SW480 (cell line): ENCODE measurements around the gene KCNK10.

Source experiments
- DNase-seq: peaks from one replicate; pipeline ENCODE4 v3.0.0-alpha.2; 2016; ENCODE audit warnings: low spot score

Gene KCNK10, protein sequence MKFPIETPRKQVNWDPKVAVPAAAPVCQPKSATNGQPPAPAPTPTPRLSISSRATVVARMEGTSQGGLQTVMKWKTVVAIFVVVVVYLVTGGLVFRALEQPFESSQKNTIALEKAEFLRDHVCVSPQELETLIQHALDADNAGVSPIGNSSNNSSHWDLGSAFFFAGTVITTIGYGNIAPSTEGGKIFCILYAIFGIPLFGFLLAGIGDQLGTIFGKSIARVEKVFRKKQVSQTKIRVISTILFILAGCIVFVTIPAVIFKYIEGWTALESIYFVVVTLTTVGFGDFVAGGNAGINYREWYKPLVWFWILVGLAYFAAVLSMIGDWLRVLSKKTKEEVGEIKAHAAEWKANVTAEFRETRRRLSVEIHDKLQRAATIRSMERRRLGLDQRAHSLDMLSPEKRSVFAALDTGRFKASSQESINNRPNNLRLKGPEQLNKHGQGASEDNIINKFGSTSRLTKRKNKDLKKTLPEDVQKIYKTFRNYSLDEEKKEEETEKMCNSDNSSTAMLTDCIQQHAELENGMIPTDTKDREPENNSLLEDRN

DNA sequence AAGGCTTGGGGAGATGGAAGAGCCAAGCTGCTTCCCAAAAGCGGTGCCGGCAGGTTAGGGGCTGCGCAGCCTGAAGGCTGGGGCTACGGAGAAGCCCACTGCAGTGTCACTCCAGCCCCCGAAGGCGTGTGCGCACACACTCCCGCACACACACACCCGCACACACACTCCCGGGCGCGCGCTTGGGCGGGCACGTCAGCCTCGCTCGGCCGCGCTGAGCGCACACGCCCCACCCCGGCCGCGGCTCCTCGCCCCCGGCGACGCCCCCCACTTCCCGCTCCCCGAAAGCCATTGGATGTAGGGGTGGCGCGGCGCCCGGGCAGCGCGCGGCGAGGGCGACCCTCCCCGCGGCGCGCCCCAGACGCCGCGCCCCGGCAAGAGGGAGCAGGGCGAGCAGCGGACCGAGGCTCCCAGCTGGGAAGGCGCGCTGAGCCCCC is at the start of gene KCNK10:
Gene KCNK10 (minus strand): TSS at position 184 of the 437 bp plus-strand sequence. CDS start 471 bp downstream, outside the sequence.
- no peak for DNase-seq

DNA sequence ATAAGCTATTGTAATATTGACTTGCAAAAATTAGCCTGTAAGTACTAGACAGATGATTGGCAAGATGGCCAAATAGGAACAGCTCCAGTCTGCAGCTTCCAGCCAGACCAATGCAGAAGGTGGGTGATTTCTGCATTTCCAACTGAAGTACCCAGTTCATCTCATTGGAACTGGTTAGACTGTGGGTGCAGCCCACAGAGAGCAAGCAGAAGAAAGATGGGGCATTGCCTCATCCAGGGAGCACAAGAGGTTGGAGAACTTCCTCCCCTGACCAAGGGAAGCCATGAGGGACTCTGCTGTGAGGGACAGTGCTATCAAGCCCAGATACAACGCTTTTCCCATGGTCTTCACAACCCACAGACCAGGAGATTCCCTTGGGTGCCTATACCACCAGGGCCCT is 46.4 kb upstream of the KCNK10 start:
- DNase-seq, result no peak

DNA sequence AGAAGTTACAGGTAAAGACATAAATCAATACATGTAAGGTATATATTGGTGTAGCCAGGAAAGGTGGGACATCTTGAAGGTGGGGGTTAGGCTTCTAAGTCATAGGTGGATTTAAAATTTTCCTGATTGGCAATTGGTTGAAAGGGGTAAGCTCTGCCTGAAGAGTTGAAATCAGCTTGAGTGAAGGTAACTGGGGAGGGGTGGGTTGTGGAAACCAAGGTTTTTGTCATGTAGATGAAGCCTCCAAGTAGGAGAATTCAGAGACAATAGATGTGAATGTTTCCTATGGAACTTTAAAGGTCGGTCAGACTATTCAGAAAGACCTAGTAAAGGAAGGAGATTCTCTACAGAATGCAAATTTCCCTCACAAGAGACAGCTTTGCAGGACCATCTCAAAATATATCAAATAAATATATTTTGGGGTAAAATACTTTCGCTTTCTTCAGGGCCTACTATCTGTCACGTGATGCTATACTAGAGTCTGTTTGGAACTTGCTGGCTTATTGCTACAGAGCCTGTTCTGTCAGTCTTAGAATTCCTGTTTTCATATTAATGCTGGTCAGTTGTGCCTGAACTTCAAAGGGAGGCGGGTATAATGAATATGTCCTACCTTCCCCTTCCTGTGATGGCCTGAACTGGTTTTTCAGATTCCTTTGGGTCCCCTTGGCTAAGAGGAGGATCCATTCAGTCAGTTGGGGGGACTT is 41.8 kb upstream of the KCNK10 start:
- DNase-seq, result no peak

DNA sequence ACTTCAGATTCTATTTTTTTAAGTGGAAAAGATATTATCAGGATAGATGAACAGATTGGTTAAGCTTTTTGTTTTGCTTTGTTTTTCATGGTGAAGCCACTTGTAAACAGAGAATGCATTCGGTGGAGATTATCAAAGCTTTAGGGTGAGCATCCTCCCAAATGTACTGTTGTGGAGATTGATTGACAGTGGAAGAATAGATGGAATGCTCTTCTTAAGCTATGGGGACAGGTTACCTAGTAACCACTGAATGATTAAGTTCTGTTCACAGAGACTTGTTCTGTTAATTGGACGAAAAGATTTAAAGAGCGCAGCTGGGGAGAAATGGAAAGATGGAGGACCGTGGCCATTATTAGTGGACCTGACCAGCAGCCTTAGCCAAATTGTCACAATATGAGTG is 40.6 kb upstream of the KCNK10 start:
- DNase-seq, result no peak

DNA sequence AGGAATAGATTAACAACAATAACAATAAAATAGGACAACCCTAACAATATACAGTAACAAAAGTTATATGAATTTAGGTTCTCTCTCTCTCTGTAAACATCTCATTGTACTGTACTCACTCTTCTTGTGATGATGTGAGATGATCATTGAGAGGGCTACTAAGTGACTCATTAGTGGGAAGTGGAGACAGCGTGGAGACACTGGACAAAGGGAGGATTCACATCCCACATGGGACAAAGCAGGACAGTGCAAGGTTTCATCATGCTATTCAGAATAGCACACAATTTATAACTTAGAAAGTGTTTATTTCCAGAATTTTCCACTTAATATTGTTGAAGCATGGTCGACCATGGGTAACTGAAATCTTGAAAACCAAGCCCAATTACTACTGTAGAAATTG is 36.4 kb upstream of the KCNK10 start:
- DNase-seq, result no peak

DNA sequence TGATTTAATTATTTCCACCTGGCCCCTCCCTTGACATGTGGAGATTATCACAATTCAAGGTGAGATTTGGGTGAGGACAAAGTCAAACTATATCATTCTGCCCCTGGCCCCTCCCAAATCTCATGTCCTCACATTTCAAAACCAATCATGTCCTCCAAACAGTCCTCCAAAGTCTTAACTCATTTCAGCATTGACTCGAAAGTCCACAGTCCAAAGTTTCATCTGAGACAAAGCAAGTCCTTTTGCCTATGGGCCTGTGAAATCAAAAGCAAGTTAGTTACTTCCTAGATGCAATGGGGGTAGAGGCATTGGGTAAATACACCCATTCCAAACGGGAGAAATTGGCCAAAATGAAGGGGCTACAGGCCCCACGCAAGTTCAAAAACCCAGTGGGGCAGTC is 31.3 kb upstream of the KCNK10 start:
- DNase-seq, result no peak

DNA sequence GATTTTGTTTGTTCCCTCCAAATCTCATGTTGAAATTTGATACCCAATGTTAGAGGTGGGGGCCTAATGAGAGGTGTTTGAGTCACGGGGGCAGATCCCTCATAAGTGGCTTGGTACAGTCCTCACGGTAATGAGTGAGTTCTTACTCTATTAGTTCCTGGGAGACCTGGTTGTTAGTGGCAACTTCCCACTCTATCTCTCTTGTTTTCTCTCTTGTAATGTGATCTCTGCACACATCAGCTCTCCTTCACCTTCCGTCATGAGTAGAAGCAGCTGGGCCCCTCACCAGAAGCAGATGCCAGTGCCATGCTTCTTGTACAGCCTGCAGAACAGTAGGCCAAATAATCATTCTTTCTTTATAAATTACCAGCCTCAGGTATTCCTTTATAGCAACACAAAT is 29.6 kb upstream of the KCNK10 start:
- peak; percentile 46 for DNase-seq

DNA sequence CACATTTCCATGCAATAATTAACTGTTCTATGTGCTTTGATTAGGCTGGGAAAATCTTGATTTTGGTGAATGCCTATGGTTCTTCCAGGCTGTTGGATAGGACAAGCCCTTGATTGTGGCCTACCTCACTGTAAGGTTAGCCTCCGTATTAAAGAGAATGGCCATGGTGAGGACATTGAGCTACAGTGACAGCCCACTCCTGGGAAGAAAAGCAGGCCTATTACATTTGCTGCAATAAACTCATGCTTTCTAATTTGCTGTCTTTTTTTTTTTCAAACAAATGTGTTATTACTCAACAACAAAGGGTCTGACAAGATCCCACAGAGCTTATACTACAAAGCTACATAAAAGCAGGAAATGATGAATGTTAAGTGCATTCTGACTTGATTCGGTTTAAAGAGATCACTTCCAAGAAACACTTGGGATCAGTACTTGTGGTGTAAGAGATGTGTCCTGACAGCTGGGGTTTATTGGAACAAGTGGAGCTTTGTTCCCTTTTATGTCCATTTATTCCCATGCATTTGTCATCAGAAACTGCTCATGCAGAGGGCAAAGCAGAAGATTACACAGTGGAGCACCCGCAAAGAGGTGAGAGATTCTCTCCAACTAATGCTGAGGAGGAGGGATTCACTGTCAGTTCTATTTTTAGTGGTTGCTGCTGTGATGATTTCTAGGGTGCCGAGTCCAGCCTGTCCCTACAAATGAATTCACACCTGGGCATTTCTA is 29.1 kb upstream of the KCNK10 start:
- DNase-seq, result peak; percentile 84

DNA sequence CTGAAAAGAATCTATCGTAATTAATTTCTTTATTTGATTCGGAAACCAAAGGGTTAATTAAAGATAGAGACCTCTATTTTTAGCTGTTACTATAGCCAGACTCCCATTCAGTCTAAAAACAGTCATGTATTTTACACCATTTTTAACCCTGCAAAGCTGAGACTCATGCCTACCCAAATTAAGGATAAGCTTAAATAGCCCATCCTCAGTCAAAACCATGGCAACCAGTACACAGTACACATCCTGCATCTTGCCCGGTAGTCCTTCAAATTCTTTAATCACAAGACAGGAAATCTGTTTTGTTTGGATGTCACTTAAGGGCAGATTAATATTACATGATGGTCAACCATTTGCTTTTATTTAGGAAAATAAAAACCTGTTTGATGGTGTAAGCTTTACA is 25.5 kb upstream of the KCNK10 start:
- DNase-seq, result no peak

DNA sequence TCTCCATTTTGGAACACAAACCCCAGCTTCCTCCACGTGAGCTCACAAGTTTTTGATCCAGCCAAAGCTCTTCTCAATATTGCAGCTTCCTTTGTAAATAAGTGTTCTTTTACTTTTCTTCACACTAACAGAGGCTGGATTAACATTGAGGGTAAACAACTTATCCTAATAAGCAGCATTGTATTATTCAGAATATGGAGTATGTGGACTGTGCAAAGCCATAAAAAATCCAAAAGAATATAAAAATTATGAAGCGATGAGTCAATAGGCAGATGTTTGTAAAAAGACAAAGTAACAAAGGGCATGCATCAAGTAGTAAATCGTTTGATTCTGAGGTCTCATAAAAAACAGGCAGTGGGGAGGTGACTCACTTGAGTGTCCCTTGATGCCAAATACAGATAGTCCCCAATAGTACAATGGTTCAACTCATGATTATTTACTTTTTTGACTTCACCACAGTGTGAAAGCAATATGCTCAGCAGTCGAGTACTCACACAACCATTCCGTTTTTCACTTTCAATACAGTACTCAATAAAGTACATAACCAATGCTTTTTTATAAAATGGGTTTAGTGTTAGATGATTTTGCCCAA is 23.1 kb upstream of the KCNK10 start:
- DNase-seq, result peak; percentile 92

DNA sequence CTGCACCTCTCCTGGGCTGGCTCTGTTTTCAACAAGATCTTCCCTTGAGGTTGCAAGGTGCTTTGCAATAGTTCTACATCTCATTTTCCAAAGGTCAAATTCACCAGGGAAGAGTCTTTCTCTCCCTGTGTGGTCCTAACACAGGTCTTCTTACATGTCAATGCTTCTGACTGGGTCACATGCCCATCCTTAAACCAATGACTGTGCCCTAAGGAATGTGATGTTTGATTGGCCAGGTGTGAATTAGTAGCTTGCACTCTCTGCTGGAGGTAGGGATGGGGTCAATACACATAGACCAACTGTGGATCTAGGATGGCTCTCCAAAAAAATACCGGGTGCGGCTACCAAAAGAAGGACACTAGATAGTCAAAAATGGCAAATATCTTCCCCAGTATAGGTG is 19.9 kb upstream of the KCNK10 start:
- peak; percentile 13 for DNase-seq

DNA sequence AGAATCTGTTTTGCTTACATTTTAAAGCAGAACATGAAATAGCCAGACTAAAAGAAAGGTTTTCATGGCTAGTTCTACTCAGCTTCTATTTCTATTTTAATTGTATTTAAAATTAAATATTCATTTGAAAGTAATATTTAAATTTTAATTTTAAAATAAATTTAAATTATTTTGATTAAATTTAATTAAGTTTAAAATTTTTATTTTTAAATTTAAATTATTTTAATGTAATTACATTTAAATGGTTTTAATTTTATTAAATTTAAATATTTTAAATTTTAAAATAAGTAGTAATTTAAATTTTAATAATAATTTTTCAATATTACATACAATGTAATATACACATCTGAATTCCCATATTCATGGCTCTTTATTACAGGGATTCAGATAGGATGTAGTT is 17.3 kb upstream of the KCNK10 start:
- no peak for DNase-seq

DNA sequence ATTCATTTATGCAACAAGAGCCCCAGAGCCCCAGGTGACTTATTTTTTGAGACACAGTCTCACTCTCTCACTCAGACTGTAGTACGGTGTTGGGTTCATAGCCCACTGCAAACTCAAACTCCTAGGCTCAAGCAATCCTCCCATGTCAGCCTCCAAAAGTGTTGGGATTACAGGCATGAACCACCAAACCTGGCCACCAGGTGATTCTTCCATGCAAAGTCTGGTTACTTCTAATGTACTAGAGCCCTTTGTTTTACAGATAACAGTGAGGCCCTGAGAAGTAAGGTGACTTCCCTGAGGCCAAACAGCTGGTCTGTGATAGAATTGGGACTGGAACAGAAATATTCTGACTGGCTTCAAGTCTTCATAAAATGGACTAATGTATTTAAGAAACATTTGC is 10.0 kb upstream of the KCNK10 start:
- no peak for DNase-seq

DNA sequence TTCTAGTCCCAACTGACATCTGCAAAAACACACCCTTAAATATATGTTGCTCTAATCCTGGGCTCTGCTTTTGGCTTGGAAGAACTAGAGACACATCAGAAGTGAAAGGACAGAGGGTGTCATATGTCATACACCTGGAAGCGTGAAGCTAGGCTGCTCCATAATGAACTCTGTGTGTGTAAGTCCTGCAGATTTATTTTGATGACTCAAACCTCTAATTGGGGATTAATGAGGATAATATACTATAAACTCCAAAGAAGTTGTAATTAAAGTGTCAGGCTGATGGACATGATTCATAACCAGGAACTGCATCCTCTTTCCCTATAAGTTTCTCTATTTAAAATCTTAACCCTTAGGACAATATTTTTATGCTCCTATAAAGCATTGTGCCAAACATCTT is 4.4 kb upstream of the KCNK10 start:
- DNase-seq, result peak; percentile 49

DNA sequence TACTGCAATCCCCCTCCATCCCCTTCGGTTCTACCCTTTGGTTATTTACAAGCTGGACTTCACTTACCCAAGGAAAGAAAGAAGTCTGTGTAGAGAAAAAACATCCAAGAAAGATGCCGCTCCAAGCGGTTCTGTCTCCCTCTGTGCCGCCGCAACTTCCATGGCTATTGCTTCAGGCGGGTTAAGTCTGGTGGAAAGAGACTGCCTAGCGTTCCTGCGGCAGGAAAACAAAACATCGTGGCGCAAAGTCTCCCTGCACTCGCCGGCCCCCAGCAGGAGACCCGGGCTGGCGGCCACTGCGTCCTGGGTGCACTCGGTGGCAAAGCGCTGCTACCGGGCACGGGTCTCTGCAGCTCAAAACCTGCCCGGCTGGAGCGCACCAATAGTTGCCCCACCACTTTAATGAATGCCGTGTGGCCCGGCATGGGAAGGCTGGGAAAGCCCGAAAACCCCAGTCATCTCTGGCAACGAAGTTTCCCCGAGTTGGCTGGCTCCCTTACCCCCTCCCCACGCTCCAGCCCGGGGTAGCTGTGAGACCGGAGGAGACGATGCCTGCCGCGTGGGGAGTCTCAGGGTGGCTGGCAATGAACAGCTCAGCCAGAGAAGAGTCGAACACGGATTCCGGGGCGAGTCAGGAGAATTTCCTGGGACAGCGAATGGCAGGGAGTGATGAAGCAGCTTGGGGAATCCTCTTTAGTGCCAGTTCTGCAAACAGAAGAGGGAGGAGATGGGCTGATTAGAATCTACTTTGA is 3.5 kb upstream of the KCNK10 start:
- DNase-seq, result no peak

DNA sequence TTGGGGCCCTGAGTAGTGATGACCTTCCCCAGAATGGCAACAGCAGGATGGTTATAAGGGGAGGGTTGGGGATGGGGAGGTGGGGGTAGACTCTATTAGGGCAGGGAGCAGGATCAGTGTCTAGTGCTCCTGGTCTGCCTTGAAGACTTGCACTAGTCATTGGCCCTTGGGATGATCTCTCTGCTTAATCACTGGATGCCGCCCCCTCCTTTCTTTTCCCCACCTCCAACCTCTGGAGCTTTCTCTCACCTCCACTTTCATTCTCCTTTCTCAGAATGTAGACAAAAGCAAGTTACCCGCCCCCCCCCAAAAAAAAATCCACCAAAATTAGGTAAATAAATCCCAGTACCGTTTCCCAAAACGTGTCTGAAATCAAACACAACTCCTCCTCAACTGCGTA is 2.8 kb upstream of the KCNK10 start:
- no peak for DNase-seq

DNA sequence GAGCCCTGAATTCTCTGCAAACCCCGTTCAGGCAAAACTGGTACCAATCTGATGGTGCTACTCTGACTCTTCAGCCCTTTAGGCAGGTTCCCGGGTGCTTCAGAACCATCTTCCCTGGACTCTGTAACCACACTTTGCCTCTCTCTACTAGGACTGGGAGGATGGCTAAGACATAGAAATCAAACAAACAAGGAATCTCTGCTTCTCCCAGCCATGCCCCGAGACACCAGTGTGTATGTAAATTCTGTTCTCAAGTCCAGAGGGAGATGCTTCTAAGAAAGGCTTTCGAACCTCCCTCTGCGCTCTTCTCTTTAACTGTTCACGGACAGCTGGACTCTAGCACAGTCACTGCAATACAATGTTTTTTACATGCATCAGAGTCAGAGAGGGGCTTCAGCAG is 1.9 kb upstream of the KCNK10 start:
- DNase-seq, result no peak

DNA sequence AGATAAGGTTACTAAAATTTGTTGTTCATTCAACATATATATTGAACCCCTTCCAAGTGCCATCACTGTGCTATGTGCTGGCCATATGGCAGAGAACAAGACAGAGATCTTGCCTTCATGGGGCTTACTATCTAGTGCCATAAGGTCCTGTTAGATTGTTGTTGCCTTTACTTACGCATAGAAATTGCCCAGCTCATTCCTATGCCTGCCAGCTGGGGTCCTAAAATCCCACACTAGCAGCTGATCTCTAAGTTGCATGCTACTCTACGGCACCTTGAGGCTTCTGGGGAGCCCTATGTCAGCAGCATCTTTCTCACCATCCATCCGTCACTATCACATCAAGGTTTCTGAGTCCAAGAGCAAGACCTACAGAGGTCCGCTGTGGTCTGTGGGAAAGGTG is 1.4 kb upstream of the KCNK10 start:
- DNase-seq, result no peak

DNA sequence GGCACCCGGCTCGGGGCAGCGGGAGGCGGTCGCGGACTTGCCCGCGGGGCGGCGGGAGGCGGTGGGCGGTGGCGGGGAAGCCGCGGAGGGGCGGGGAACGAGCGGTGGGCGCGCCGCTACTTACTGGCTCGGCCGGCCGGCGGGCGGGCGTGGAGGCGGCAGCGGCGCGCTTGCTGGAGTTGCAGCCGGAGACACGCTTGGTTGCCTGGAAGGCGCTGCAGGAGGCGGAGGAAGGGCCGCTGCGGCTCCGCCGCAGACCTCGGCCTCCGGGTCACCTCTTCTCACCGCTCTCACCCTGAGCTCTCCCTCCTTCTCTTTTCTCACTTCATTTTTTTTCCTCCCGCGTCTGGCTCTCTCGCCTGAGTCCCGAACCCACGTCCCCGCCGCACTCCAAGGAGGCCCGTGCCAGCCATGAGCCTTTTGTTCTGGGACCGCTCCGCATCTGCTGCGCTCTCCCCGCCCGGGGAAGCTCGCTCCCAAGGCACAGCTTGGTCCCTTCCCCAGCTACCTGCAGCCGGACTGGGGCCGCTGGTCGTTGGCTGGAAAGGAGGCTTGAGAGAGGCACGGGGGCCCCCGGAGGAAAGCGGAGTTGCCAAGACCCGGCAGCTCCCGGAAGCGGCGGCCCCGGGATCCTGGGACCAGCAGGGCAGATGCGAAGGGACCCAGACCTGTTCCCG is 592 bp upstream of the KCNK10 start:
- peak; percentile 32 for DNase-seq

DNA sequence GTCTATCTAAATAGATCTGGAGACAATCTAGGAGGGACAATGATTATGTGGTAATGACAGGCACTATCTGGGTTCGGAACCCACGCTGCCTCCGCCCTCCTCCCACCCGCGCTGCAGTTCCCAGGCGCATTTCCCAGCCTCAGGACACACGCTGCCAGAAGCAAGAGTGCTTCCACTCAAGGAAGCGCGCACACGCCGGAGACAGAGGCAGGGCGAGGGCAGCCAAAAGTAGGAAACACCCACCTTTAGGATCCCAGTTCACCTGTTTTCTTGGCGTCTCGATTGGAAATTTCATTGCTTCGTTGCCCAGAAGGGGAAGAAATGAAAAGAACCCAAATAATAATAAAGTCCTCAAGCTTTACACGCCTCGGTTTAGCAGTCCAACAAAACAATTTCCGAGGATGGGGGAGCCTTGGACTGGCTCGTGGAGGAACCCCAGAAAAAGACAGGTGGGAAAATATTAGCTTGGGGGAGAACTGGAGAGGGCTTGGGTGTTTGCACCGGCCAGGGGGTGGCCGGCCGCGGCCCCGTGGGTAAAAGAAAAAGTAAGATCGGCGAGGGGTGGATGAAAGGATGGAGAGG is 474 bp downstream of the KCNK10 start:
- no peak for DNase-seq
